HG03280 (cell line): Measurements from ENCODE around the gene ERICH6.
"Not testable (repeated sequence)": the region's sequence is repeated elsewhere in the genome, so short reads cannot be mapped to it uniquely, and the experiment has no call there.

Source experiments
- ATAC-seq: cut with Tn5 transposase; IDR thresholded peaks from one replicate; pipeline ENCODE4 v1.9.1; 2021; ENCODE audit warnings: mild to moderate bottlenecking, moderate library complexity; ENCODE audit not compliant: unreplicated experiment

Gene ERICH6

DNA sequence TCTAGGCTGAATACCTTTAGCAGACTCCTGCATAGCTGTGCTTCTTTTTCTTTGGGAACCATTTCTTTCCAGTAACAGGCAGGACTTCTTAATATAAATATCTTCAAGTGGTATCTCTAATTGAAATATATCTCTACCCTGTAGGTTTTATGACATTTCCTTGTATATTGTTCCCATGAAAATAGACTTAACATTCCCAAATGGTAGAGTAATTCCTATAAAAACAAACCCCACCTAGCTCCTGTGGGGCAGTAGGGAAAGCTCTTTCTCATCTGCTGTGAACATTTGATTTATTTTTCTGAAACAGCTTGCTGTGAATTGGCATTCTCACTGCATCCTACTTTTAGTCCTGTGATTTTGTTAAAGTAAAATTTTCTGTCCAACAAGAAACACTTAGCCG is 79.8 kb downstream of the ERICH6 start:
- no peak for ATAC-seq

DNA sequence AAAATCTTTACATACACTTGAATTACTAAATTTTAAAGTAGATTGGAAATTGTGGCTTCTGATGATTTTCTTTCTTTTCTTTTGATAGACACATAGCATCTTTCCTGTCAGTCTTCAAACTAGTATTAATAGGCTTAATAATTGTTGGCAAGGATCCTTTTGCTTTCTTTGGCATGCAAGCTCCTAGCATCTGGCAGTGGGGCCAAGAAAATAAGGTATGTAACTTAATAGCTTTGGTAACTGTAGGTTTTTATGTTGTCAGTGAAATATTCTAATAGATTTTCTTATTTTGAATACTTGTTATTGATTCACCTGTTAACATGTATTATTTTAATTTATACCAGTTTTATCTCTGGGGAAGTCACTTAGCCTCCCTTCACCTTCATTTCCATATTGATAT is 80.8 kb downstream of the ERICH6 start:
- ATAC-seq = not testable (repeated sequence)

DNA sequence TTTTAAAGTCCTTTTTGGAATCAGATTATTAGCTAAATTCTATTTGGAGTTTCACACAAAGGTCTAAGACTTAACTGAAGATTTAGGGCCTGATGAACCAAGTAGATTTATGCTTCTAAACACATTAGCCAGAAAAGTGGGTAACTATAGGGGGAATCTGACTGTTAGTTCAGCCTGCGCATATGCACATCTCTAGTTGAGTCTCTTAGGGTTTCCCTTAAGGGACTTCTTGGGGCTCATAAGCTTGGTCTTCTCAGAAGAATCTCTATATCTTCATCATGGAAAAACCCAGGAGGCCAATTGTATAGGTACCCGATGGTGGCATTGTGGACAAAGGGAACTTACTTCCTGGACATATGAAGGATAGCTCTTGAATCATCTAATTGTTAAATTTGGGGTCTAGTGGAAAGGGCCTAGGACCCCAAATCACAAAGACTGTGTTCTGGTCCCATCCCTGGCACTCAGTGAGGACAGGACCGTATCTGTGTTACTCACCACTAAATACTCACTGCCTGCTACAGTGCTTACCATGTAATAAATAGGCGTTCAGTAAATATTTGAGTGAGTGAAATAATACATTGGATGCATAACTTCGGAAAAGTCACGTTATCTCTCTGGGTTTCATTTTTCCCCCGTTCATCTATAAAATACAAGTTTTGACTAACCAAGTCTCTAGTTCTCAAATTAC is 83.6 kb downstream of the ERICH6 start:
- no peak for ATAC-seq

DNA sequence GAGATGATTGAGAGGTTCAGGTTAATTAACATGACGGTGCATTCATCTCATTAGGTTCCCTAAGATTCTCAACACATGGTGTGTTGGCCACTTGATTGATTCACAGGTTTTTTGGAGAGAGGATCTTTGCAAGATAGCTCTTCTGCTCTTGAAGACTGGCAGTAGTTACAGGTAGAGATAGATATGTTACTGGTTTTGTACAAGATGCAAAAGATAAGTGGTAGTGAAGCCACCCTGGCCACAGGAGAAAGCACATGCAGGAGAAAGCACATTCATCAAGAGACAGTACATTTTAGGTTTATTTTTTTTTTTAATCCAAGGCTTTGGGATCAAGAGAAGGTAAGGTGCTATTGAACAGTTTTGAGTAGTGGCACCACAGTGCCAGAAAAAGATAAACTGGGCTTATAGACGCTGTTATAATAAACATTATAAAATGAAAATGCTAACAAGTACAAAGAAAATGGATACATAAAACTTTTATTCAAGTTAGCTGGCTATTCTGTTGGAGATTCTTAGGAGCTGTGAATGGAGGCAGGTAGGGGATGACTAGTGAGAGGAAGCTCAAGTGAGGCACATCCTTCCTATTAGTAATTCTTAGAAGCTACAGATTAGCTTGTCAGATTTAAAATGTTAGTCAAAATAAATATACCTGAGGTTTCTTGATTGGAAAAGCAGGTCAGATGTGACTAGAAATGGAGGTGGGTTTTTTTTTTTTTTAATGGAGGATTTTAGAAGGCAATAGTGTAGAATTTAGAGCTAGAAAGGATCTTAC is 89.8 kb downstream of the ERICH6 start:
- ATAC-seq = no peak

DNA sequence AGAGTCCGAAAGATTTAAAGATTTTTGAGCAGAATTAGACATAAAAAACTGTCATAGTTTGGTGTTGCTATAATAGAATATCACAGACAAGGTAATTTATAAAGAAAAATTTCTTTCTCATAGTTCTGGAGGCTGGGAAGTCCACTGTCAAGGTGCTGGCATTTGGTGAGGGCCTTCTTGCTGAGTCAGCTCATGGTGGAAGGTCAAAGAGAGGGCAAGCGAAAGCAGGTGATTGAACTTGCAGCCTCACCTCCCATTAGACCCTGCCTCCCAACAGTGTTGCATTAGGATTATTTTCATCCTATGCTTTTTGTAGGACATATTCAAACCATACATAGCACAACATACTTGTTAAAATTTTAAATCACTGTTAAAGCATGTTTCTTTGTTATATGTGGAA is 90.7 kb downstream of the ERICH6 start:
- no peak for ATAC-seq

DNA sequence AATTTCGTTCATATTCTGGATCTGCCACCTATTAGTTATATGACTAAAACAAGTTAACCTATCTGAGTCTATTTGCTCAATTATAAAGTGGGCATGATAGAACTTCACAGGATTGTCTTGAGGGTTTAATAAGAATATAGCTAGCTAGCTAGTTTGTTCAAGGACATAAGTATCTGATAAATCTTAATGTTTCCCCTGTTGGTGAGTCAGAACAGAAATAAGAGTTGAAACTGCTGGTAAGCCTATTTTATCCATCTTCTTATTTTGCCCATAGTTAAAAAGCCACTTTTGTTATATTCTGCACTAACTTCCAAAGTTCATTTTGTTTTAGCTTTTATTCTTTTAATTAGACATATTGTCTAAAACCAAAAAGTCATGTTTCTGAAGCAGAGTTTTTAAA is 91.2 kb downstream of the ERICH6 start:
- ATAC-seq = no peak

DNA sequence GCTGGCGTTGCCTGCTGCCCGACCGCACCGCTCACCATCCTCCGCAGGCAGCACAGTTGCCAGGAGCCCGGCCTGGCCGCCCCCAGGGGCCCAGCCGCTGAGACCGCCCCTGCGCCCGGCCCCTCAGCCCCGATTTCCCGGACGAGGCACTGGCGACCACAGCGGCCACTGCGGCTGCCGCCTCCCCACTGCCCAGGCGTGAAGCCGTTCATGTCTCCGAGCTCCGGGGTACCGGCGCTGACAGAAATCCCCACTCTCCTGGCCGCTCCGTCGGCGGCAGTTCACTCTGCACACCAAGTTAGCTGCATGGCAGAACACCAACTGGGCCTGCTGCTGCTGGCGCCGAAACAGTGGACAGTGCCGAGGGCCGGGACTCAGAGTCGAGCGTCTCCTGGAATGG is 92.1 kb downstream of the ERICH6 start:
- ATAC-seq = no peak

DNA sequence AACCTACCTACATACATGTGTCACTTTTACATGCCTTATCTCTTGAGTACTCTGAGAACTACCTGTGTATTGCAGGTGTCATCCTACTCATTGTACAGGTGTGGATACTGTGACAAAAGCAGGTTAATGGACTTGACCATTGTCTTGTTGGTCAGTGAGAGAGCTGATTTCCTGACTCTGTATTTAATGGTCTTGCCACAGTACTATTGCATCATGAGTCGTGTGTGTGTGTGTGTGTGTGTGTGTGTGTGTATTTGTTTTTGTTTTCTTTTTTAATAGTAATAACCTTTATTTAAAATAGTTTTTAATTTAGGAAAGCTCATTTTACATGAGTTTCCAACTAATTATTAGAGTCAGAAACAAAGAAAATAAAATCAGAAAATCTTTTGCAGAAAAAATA is 92.9 kb downstream of the ERICH6 start:
- ATAC-seq = no peak

DNA sequence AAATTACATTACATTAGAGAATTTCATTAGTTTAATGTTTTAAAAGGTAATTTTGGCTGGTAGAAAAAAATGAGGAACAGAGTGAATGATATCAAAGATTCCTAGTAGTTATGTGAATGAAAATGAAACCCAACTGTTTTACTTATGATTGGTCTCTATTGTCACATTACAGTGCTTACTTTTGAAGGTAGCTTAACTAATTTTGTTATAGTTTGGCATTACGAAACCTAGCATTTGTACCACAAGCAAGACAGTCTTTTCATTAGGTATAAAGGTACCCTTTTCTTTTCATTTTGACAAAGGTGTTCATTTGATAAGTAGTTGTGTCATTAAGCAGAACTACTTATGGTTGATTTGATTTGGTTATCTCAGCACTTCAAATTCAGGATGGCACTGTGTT is 93.7 kb downstream of the ERICH6 start:
- ATAC-seq = no peak
